WTC11 (cell line): ENCODE data around the gene GOLGA6L10.
"Not testable (repeated sequence)": the region's sequence is repeated elsewhere in the genome, so short reads cannot be mapped to it uniquely, and the experiment has no call there.

Source experiments
- GRHL2 ChIP-seq: fragments of 250-450 bp; sonication (Bioruptor Pico); IDR thresholded peaks from 2 replicates; pipeline ENCODE4 v1.8.0; 2022; ENCODE audit warnings: mild to moderate bottlenecking, moderate library complexity; ENCODE audit not compliant: insufficient replicate concordance, severe bottlenecking
- ZNF416 ChIP-seq: fragments of 250-450 bp; sonication (Bioruptor Pico); IDR thresholded peaks from 2 replicates; pipeline ENCODE4 v1.9.0; 2021; ENCODE audit warnings: mild to moderate bottlenecking, inconsistent platforms
- TF ChIP-seq, protein P1 (sequence below): sonication (generic); formaldehyde crosslinking; IDR thresholded peaks from 2 replicates; pipeline ENCODE4 v1.8.0; 2022; ENCODE audit warnings: mild to moderate bottlenecking, missing genetic modification reagents
- TF ChIP-seq, protein P2 (sequence below): sonication (generic); formaldehyde crosslinking; IDR thresholded peaks from 2 replicates; pipeline ENCODE4 v1.8.1; 2022; ENCODE audit warnings: mild to moderate bottlenecking, moderate library complexity, missing genetic modification reagents
- TF ChIP-seq, protein P3 (sequence below): fragments of 200-600 bp; IDR thresholded peaks from 2 replicates; pipeline ENCODE4 v1.8.0; 2022; ENCODE audit warnings: antibody characterized with exemption
- TF ChIP-seq, protein P4 (sequence below): sonication (generic); formaldehyde crosslinking; IDR thresholded peaks from 2 replicates; pipeline ENCODE4 v1.8.0; 2022; ENCODE audit warnings: mild to moderate bottlenecking, missing genetic modification reagents
- TF ChIP-seq, protein P5 (sequence below): sonication (generic); formaldehyde crosslinking; IDR thresholded peaks from 2 replicates; pipeline ENCODE4 v1.8.1; 2022; ENCODE audit warnings: low read depth, missing genetic modification reagents, borderline replicate concordance

DNA sequence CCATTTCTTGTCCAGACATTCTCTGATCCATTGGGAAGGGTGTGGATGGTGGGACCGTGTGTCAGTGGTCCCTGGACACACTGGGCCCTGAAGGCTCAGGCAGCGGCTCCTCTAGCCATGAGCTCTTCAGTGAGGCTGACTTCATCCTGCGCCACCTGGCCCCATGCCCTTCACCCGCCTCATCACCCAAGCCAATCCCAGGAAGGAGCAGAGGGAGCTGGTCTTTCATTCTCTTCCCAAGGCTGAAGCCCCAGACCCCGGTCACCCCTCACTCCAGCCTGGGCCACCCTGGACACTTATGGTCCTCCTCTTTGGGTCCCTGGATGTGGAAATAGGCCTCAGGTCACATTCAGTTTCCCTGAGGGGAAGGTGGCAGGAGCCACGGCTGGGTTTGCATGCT is 24.4 kb downstream of the GOLGA6L10 start:
- TF ChIP-seq GRHL2, ZNF416 (CRISPR knock-in tag): not testable (repeated sequence)
- TF ChIP-seq, protein P1, sequence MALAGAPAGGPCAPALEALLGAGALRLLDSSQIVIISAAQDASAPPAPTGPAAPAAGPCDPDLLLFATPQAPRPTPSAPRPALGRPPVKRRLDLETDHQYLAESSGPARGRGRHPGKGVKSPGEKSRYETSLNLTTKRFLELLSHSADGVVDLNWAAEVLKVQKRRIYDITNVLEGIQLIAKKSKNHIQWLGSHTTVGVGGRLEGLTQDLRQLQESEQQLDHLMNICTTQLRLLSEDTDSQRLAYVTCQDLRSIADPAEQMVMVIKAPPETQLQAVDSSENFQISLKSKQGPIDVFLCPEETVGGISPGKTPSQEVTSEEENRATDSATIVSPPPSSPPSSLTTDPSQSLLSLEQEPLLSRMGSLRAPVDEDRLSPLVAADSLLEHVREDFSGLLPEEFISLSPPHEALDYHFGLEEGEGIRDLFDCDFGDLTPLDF (CRISPR knock-in tag): not testable (repeated sequence)
- TF ChIP-seq, protein P2, sequence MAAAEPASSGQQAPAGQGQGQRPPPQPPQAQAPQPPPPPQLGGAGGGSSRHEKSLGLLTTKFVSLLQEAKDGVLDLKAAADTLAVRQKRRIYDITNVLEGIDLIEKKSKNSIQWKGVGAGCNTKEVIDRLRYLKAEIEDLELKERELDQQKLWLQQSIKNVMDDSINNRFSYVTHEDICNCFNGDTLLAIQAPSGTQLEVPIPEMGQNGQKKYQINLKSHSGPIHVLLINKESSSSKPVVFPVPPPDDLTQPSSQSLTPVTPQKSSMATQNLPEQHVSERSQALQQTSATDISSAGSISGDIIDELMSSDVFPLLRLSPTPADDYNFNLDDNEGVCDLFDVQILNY (CRISPR knock-in tag): not testable (repeated sequence)
- TF ChIP-seq, protein P3, sequence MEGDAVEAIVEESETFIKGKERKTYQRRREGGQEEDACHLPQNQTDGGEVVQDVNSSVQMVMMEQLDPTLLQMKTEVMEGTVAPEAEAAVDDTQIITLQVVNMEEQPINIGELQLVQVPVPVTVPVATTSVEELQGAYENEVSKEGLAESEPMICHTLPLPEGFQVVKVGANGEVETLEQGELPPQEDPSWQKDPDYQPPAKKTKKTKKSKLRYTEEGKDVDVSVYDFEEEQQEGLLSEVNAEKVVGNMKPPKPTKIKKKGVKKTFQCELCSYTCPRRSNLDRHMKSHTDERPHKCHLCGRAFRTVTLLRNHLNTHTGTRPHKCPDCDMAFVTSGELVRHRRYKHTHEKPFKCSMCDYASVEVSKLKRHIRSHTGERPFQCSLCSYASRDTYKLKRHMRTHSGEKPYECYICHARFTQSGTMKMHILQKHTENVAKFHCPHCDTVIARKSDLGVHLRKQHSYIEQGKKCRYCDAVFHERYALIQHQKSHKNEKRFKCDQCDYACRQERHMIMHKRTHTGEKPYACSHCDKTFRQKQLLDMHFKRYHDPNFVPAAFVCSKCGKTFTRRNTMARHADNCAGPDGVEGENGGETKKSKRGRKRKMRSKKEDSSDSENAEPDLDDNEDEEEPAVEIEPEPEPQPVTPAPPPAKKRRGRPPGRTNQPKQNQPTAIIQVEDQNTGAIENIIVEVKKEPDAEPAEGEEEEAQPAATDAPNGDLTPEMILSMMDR: not testable (repeated sequence)
- TF ChIP-seq, protein P4, sequence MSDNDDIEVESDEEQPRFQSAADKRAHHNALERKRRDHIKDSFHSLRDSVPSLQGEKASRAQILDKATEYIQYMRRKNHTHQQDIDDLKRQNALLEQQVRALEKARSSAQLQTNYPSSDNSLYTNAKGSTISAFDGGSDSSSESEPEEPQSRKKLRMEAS (CRISPR knock-in tag): not testable (repeated sequence)
- TF ChIP-seq, protein P5, sequence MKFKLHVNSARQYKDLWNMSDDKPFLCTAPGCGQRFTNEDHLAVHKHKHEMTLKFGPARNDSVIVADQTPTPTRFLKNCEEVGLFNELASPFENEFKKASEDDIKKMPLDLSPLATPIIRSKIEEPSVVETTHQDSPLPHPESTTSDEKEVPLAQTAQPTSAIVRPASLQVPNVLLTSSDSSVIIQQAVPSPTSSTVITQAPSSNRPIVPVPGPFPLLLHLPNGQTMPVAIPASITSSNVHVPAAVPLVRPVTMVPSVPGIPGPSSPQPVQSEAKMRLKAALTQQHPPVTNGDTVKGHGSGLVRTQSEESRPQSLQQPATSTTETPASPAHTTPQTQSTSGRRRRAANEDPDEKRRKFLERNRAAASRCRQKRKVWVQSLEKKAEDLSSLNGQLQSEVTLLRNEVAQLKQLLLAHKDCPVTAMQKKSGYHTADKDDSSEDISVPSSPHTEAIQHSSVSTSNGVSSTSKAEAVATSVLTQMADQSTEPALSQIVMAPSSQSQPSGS (CRISPR knock-in tag): not testable (repeated sequence)
